CD14-positive monocyte (primary cell): ENCODE results near the gene MON1A. TPM values are rescaled to one million over a fixed set of nuclear protein-coding genes. Genes with fewer than 3 reads are reported as not detected.

Experiments
- DNase-seq, 3 donors: peaks; one replicate each; pipeline ENCODE4 v3.0.0-alpha.2; 2011 to 2022
- H2AFZ ChIP-seq: 2 replicates; pipeline ENCODE4 v1.6.0; 2012; ENCODE audit warnings: mild to moderate bottlenecking, low read depth, low read length, inconsistent platforms; ENCODE audit not compliant: insufficient read depth, poor library complexity, severe bottlenecking
- H3K27ac ChIP-seq, 2 donors: 1 replicate in 1 of 2; 2 replicates in 1 of 2; pipeline ENCODE4 v1.5.1; 2012 to 2013; ENCODE audit warnings: low read length in 2 of 2, control low read depth in 1 of 2, inconsistent platforms in 1 of 2, low read depth in 1 of 2, mild to moderate bottlenecking in 1 of 2
- H3K27me3 ChIP-seq, 2 donors: one replicate each; pipeline versions ENCODE4 v1.6.0 to v1.6.1; 2011 to 2013; ENCODE audit warnings: low read length in 2 of 2; ENCODE audit not compliant: control insufficient read depth in 2 of 2, insufficient read depth in 2 of 2
- H3K36me3 ChIP-seq, 2 donors: replicated peaks in 1 of 2; 1 replicate in 1 of 2; 2 replicates in 1 of 2; pipeline versions ENCODE4 v1.5.1 to v1.6.1; 2012 to 2013; ENCODE audit warnings: low read length in 2 of 2, control low read depth in 1 of 2, inconsistent platforms in 1 of 2, mild to moderate bottlenecking in 1 of 2; ENCODE audit not compliant: insufficient read depth in 2 of 2, control insufficient read depth in 1 of 2
- H3K4me1 ChIP-seq, 2 donors: 1 replicate in 1 of 2; 2 replicates in 1 of 2; pipeline versions ENCODE4 v1.5.1 to v1.6.1; 2012 to 2013; ENCODE audit warnings: low read length in 2 of 2, control low read depth in 1 of 2, inconsistent platforms in 1 of 2, mild to moderate bottlenecking in 1 of 2, moderate library complexity in 1 of 2; ENCODE audit not compliant: insufficient read depth in 2 of 2, control insufficient read depth in 1 of 2
- H3K4me2 ChIP-seq: replicated peaks from 2 replicates; pipeline ENCODE3; 2012; ENCODE audit warnings: low read length, moderate library complexity, mild to moderate bottlenecking; ENCODE audit not compliant: poor library complexity, severe bottlenecking; ENCODE audit errors: extremely low read depth
- H3K4me3 ChIP-seq, 3 experiments: fragments of 200-600 bp in 1 of 3; sonication (generic) in 1 of 3; replicated peaks in 1 of 3; 1 replicate in 2 of 3; 2 replicates in 1 of 3; pipeline ENCODE4 v1.5.1; 2011 to 2013; ENCODE audit warnings: low read length in 3 of 3, mild to moderate bottlenecking in 3 of 3, control low read depth in 2 of 3, low read depth in 2 of 3, inconsistent platforms in 1 of 3, moderate library complexity in 1 of 3
- H3K79me2 ChIP-seq: 2 replicates; pipeline ENCODE4 v1.6.0; 2012; ENCODE audit warnings: mild to moderate bottlenecking, control low read depth, inconsistent platforms, low read length, moderate library complexity; ENCODE audit not compliant: insufficient read depth
- H3K9ac ChIP-seq: 2 replicates; pipeline ENCODE4 v1.6.0; 2017; ENCODE audit warnings: low read length, mild to moderate bottlenecking; ENCODE audit not compliant: insufficient read depth, poor library complexity, severe bottlenecking
- H3K9me3 ChIP-seq, 2 donors: replicated peaks in 1 of 2; 1 replicate in 1 of 2; 2 replicates in 1 of 2; pipeline versions ENCODE4 v1.5.1 to v1.6.1; 2012 to 2013; ENCODE audit warnings: low read length in 2 of 2, control low read depth in 1 of 2; ENCODE audit not compliant: control insufficient read depth in 1 of 2, insufficient read depth in 1 of 2
- H4K20me1 ChIP-seq: 2 replicates; pipeline ENCODE4 v1.6.0; 2012; ENCODE audit warnings: mild to moderate bottlenecking, low read length, control low read depth, moderate library complexity; ENCODE audit not compliant: insufficient read depth
- H3K27ac Mint-ChIP-seq, 7 donors: one replicate each; pipeline ENCODE4 v1.8.0; 2020; ENCODE audit warnings: mild to moderate bottlenecking in 7 of 7, mixed read lengths in 7 of 7, moderate library complexity in 6 of 7, inconsistent platforms in 2 of 7
- H3K27me3 Mint-ChIP-seq, 3 donors: one replicate each; pipeline ENCODE4 v1.8.0; 2021 to 2022; ENCODE audit warnings: low read depth in 3 of 3, mild to moderate bottlenecking in 3 of 3, mixed read lengths in 3 of 3, moderate library complexity in 3 of 3, inconsistent platforms in 1 of 3
- H3K36me3 Mint-ChIP-seq, 2 donors: one replicate each; pipeline ENCODE4 v1.8.0; 2020; ENCODE audit warnings: mixed read lengths in 2 of 2, inconsistent platforms in 1 of 2, mild to moderate bottlenecking in 1 of 2
- H3K4me1 Mint-ChIP-seq: one replicate; pipeline ENCODE4 v1.8.0; 2020; ENCODE audit warnings: mild to moderate bottlenecking, mixed read lengths
- H3K4me3 Mint-ChIP-seq, 2 donors: one replicate each; pipeline ENCODE4 v1.8.0; 2020; ENCODE audit warnings: mild to moderate bottlenecking in 2 of 2, mixed read lengths in 2 of 2, moderate library complexity in 1 of 2
- H3K9me3 Mint-ChIP-seq, 7 donors: one replicate each; pipeline ENCODE4 v1.8.0; 2020 to 2022; ENCODE audit warnings: mixed read lengths in 7 of 7, mild to moderate bottlenecking in 6 of 7, moderate library complexity in 6 of 7, inconsistent platforms in 2 of 7
- WGBS: methylation state at CpG from one replicate; pipeline ENCODE4 v1.1.5; 2013; ENCODE audit warnings: missing lambda C conversion rate; ENCODE audit not compliant: insufficient coverage; 5-methylcytosine and 5-hydroxymethylcytosine counted together
- intact Hi-C, 2 donors: fragments of 100-400 bp; cut with micrococcal nuclease; formaldehyde crosslinking; loops; one replicate each; pipeline versions ENCODE4 v1.15.0 to v1.15.1; 2023
- polyA plus RNA-seq, 3 donors: library from polyadenylated mRNA; depleted of rRNA in 1 of 3; unstranded in 2 of 3; stranded (reverse) in 1 of 3; fragments of 300-500 nt in 2 of 3; fragments of >200 nt in 1 of 3; fragmentation: Illumina TruSeq in 2 of 3; gene quantifications; 1 replicate in 2 of 3; 2 replicates in 1 of 3; pipeline ENCODE4 v1.2.3, GENCODE V29; 2012 to 2021
- TF ChIP-seq, protein P1 (sequence below): fragments of 200-600 bp; IDR thresholded peaks from one replicate; pipeline ENCODE4 v1.8.0; 2022; ENCODE audit warnings: antibody characterized with exemption, mild to moderate bottlenecking

The MON1A gene
- polyA plus RNA-seq, 3 donors: 5.4 to 6.6 (median 6.1) TPM

- Histone ChIP-seq H3K9ac (no peak overlapping the region), H3K27me3 (peaks cover 14 to 57% of the 10 kb centered on the region in 2 donors), H2AFZ (no peak overlapping the region), H3K9me3 (no peaks in the 10 kb centered on the region), H4K20me1 (no peaks in the 10 kb centered on the region), H3K27ac (no peak overlapping the region), H3K4me2 (no peak overlapping the region), H3K79me2 (no peaks in the 10 kb centered on the region), H3K4me1 (peaks cover 3 to 12% of the 10 kb centered on the region in 2 donors), H3K36me3 (no peaks in the 10 kb centered on the region), H3K4me3 (no peak overlapping the region)
- H3K4me3 Mint-ChIP-seq: peak overlapping the region in 1 of 2 donors; percentile 62
- H3K27me3 Mint-ChIP-seq: peaks cover 34 to 78% (median 57%) of the 10 kb centered on the region in 3 donors
- intact Hi-C loops: no loop called here
- WGBS: 60% methylated on average over 1 of the region's 7 CpGs
- no peak for DNase-seq
- peaks cover 6% of the 10 kb centered on the region for H3K4me1 Mint-ChIP-seq
- no peak overlapping the region for H3K27ac Mint-ChIP-seq
- H3K36me3 Mint-ChIP-seq: no peaks in the 10 kb centered on the region
- TF ChIP-seq, protein P1, sequence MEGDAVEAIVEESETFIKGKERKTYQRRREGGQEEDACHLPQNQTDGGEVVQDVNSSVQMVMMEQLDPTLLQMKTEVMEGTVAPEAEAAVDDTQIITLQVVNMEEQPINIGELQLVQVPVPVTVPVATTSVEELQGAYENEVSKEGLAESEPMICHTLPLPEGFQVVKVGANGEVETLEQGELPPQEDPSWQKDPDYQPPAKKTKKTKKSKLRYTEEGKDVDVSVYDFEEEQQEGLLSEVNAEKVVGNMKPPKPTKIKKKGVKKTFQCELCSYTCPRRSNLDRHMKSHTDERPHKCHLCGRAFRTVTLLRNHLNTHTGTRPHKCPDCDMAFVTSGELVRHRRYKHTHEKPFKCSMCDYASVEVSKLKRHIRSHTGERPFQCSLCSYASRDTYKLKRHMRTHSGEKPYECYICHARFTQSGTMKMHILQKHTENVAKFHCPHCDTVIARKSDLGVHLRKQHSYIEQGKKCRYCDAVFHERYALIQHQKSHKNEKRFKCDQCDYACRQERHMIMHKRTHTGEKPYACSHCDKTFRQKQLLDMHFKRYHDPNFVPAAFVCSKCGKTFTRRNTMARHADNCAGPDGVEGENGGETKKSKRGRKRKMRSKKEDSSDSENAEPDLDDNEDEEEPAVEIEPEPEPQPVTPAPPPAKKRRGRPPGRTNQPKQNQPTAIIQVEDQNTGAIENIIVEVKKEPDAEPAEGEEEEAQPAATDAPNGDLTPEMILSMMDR: no peak
- H3K9me3 Mint-ChIP-seq: peaks cover 0 to 10% (median 3%) of the 10 kb centered on the region in 7 donors
These were observed 61.7 kb downstream of the MON1A start for GRCh38 chr3:49867871-49868321.

- Histone ChIP-seq H3K27me3 (peaks cover 14 to 57% of the 10 kb centered on the region in 2 donors), H3K27ac (no peak overlapping the region), H3K9ac (no peak overlapping the region), H3K36me3 (no peaks in the 10 kb centered on the region), H3K79me2 (no peaks in the 10 kb centered on the region), H3K4me2 (no peak overlapping the region), H2AFZ (no peak overlapping the region), H3K9me3 (no peaks in the 10 kb centered on the region), H3K4me3 (no peak overlapping the region), H4K20me1 (no peaks in the 10 kb centered on the region), H3K4me1 (peaks cover 3 to 12% of the 10 kb centered on the region in 2 donors)
- Mint-ChIP-seq H3K36me3 (no peaks in the 10 kb centered on the region), H3K4me1 (peaks cover 5% of the 10 kb centered on the region), H3K9me3 (peaks cover 0 to 10% (median 3%) of the 10 kb centered on the region in 7 donors), H3K27ac (no peak overlapping the region), H3K4me3 (no peak overlapping the region), H3K27me3 (peaks cover 34 to 77% (median 57%) of the 10 kb centered on the region in 3 donors)
- TF ChIP-seq, protein P1: no peak
- DNase-seq: no peak
- WGBS: no CpG with 5 or more reads among the region's 1 CpG
- intact Hi-C loops: no loop called here
These were observed 62.2 kb downstream of the MON1A start for GRCh38 chr3:49867400-49867799.
